GM23248 (cell line): ENCODE data around the gene SNW1.

Experiments
- EZH2 ChIP-seq: fragments of 200-600 bp; sonication (generic); IDR thresholded peaks from 2 replicates; pipeline ENCODE4 v1.6.1; 2018; ENCODE audit warnings: antibody characterized with exemption, mild to moderate bottlenecking; ENCODE audit not compliant: insufficient read depth, poor library complexity, severe bottlenecking
- EZH2phosphoT487 ChIP-seq: fragments of 200-600 bp; sonication (generic); IDR thresholded peaks from 2 replicates; pipeline ENCODE4 v1.6.1; 2018; ENCODE audit warnings: antibody characterized with exemption, moderate library complexity, mild to moderate bottlenecking, low read depth; ENCODE audit not compliant: insufficient read depth

DNA sequence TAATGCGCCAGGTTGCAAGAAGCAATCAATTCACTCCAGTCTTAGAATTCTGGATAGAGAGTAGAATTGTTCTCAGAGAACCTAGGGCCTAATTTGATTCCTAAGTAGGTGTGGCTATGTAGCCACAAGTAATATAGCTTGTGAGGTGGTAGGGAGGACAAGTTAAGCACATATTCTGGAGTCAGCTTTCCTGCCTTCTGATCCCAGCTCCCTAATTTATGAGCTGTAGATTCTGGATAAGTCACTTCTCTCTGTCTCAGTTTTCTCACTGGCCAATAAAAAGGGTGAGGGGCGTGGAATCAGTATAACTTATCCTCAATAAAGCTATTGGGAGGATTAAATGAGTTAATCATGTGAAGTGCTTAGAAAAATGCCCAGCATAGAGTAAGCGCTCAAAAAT, 3.0 kb upstream of the SNW1 start:
- TF ChIP-seq EZH2 (no peak), EZH2phosphoT487 (no peak)
